GM12891 (cell line): ENCODE data around the gene TGFBR3.

ENCODE experiments used
- POLR2AphosphoS5 ChIP-seq: IDR thresholded peaks from 2 replicates; pipeline ENCODE4 v1.6.1; 2011; ENCODE audit warnings: low read depth, low read length, control low read depth
- TAF1 ChIP-seq: IDR thresholded peaks from 2 replicates; pipeline ENCODE4 v1.6.1; 2011; ENCODE audit warnings: low read depth, low read length, control low read depth

GRCh38 chr1:91673613-91674012, 212.3 kb downstream of the TGFBR3 start:
- no peak for TF ChIP-seq POLR2AphosphoS5
- no peak for TF ChIP-seq TAF1
